OCI-LY7 (cell line): ENCODE measurements around the gene SIM1. TPM values are rescaled to one million over a fixed set of nuclear protein-coding genes. Genes with fewer than 3 reads are reported as not detected.

Experiments
- BruUV-seq: library from RNA; stranded (reverse); fragments of 400-500 nt; replicated peaks from 2 replicates; lab custom pipeline; 2021; lab: Mats Ljungman, UMichigan
- CTCF ChIA-PET: fragments of 300-600 bp; sonication (Branson Sonifier 250); formaldehyde crosslinking; loops from one replicate; lab custom pipeline; 2022; ENCODE audit warnings: antibody characterized with exemption; ENCODE audit not compliant: unreplicated experiment; lab: Charles Lee
- POLR2A ChIA-PET: fragments of 300-600 bp; sonication (Branson Sonifier 250); formaldehyde crosslinking; loops from one replicate; lab custom pipeline; 2022; ENCODE audit warnings: antibody characterized with exemption; lab: Charles Lee
- DNase-seq: peaks from one replicate; pipeline ENCODE4 v3.0.0-alpha.2; 2015; ENCODE audit warnings: low spot score
- H2AFZ ChIP-seq: fragments of 200-600 bp; sonication (generic), shearing (Covaris generic); 2 replicates; pipeline ENCODE4 v1.6.1; 2014; ENCODE audit warnings: mild to moderate bottlenecking, antibody characterized with exemption, low read length, moderate library complexity
- H3K27ac ChIP-seq: fragments of 200-600 bp; sonication (generic); 2 replicates; pipeline ENCODE4 v1.5.1; 2014; ENCODE audit warnings: mixed run types, low read depth, mild to moderate bottlenecking, moderate library complexity, low read length, inconsistent platforms; ENCODE audit not compliant: poor library complexity, severe bottlenecking
- H3K36me3 ChIP-seq: fragments of 200-600 bp; sonication (generic); 2 replicates; pipeline ENCODE4 v1.6.1; 2014; ENCODE audit warnings: mild to moderate bottlenecking, antibody characterized with exemption, low read length, moderate library complexity, mixed read lengths; ENCODE audit not compliant: insufficient read depth
- H3K4me1 ChIP-seq: fragments of 200-600 bp; sonication (generic); 2 replicates; pipeline ENCODE4 v1.5.1; 2014; ENCODE audit warnings: mild to moderate bottlenecking, low read length; ENCODE audit not compliant: insufficient read depth, poor library complexity, severe bottlenecking
- H3K4me2 ChIP-seq: fragments of 200-600 bp; sonication (generic); 2 replicates; pipeline ENCODE4 v1.6.1; 2014; ENCODE audit warnings: mild to moderate bottlenecking, low read length
- H3K4me3 ChIP-seq: fragments of 200-600 bp; sonication (generic); 2 replicates; pipeline ENCODE4 v1.5.1; 2014; ENCODE audit warnings: mild to moderate bottlenecking, low read depth, low read length; ENCODE audit not compliant: poor library complexity, severe bottlenecking
- H3K79me2 ChIP-seq: fragments of 200-600 bp; sonication (generic); 2 replicates; pipeline ENCODE4 v1.6.1; 2016; ENCODE audit warnings: low read depth, mild to moderate bottlenecking, low read length, moderate library complexity, mixed read lengths; ENCODE audit not compliant: insufficient read depth
- H3K9me2 ChIP-seq: fragments of 200-600 bp; sonication (generic); 2 replicates; pipeline ENCODE4 v1.6.1; 2016; ENCODE audit warnings: mild to moderate bottlenecking, low read length, mixed read lengths; ENCODE audit not compliant: insufficient read depth
- H3K9me3 ChIP-seq: fragments of 200-600 bp; sonication (generic); 2 replicates; pipeline ENCODE4 v1.6.1; 2014; ENCODE audit warnings: mild to moderate bottlenecking, mixed run types, low read length, mixed read lengths
- H4K20me1 ChIP-seq: fragments of 200-600 bp; sonication (generic); 2 replicates; pipeline ENCODE4 v1.6.1; 2014; ENCODE audit warnings: mild to moderate bottlenecking, antibody characterized with exemption, low read length, moderate library complexity, mixed read lengths; ENCODE audit not compliant: insufficient read depth
- EZH2phosphoT487 ChIP-seq: fragments of 200-600 bp; sonication (generic); IDR thresholded peaks from 2 replicates; pipeline ENCODE4 v1.6.1; 2018; ENCODE audit warnings: low read depth, borderline replicate concordance, mild to moderate bottlenecking, mixed run types, antibody characterized with exemption, low read length, moderate library complexity, mixed read lengths
- intact Hi-C: fragments of 100-400 bp; cut with micrococcal nuclease; formaldehyde crosslinking; loops from one replicate; pipeline ENCODE4 v1.10.0; 2022; ENCODE audit not compliant: unreplicated experiment
- total RNA-seq, 2 experiments: library from RNA; depleted of rRNA in 1 of 2; stranded (reverse); fragments of >200 nt in 1 of 2; shearing (Covaris generic) in 1 of 2; gene quantifications; 2 replicates each; pipeline ENCODE4 v1.2.3, GENCODE V29; 2014 to 2022
- TF ChIP-seq, protein P1 (sequence below): fragments of 200-600 bp; sonication (generic); conservative IDR thresholded peaks from 2 replicates; pipeline ENCODE4 v1.5.1; 2014; ENCODE audit warnings: mild to moderate bottlenecking, antibody characterized with exemption, low read length, moderate library complexity, mixed read lengths

Gene SIM1
- total RNA-seq, 2 experiments from 2014 or later: not detected

DNA sequence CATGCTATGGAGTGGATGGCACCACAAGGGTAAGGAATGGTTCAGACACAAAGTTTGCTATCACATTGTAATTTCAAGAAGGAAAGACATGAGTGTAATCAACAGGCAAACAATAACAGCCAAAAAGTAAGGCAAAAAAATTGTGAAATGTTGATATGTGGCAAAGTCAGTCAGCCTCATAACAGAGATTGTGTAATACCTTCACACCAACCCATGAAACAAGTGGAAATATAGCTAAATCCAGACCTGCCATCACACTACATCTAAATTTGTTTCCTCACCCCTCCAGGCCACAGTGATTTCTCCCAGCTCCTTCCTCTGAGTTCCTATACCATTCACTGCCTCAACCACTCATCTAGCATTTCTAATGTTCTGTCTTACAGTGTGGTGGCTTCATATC is 37.3 kb downstream of the SIM1 start:
- CTCF ChIA-PET: no interaction called here
- intact Hi-C loops: no loop called here
- TF ChIP-seq, protein P1, sequence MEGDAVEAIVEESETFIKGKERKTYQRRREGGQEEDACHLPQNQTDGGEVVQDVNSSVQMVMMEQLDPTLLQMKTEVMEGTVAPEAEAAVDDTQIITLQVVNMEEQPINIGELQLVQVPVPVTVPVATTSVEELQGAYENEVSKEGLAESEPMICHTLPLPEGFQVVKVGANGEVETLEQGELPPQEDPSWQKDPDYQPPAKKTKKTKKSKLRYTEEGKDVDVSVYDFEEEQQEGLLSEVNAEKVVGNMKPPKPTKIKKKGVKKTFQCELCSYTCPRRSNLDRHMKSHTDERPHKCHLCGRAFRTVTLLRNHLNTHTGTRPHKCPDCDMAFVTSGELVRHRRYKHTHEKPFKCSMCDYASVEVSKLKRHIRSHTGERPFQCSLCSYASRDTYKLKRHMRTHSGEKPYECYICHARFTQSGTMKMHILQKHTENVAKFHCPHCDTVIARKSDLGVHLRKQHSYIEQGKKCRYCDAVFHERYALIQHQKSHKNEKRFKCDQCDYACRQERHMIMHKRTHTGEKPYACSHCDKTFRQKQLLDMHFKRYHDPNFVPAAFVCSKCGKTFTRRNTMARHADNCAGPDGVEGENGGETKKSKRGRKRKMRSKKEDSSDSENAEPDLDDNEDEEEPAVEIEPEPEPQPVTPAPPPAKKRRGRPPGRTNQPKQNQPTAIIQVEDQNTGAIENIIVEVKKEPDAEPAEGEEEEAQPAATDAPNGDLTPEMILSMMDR: no peak
- no peak for TF ChIP-seq EZH2phosphoT487
- Histone ChIP-seq H3K9me3 (no peaks in the 10 kb centered on the region), H3K27ac (no peak overlapping the region), H2AFZ (no peak overlapping the region), H3K4me1 (no peaks in the 10 kb centered on the region), H3K4me2 (no peak overlapping the region), H3K9me2 (no peaks in the 10 kb centered on the region), H4K20me1 (no peaks in the 10 kb centered on the region), H3K79me2 (no peaks in the 10 kb centered on the region), H3K4me3 (no peak overlapping the region), H3K36me3 (no peaks in the 10 kb centered on the region)
- BruUV-seq: no TSS peak
- POLR2A ChIA-PET: interaction anchor here (0.6 kb wide), 1 partner anchor 1498 kb away, joined by 3 read pairs; no protein-coding TSS in a partner anchor
- DNase-seq: no peak

DNA sequence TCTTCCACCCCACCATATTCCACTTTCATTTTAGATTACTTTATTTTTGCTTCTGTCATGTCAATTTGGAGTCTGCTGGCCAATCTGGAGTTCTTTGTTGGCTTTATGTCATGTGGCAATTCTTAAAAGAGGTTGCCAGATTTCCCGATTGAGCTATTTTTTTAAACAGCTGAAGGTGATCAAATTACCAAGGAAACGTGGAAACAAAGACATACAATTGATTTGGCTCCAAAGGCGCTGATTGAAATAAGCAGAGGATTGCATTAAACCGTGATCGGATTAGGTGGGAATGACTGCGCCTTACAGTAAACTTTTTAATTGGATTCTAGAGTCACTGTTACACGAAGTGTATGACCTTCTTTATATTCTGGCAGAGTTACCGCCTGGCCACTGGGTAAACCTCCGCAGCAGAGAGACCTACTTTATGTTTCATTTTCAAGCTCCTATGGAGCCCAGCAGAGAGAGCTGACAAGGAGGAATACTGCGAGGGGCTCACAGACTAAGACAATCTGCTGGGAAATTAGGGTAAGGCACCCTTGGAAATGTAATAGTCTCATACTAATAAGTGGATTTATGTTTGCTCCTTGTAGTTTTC is 37.9 kb downstream of the SIM1 start:
- no peak overlapping the region for H3K4me2 ChIP-seq
- no peaks in the 10 kb centered on the region for H3K36me3 ChIP-seq
- POLR2A ChIA-PET: interaction anchor here (0.6 kb wide), 1 partner anchor 1499 kb away, joined by 3 read pairs; no protein-coding TSS in a partner anchor
- H3K27ac ChIP-seq: no peak overlapping the region
- no peak overlapping the region for H3K4me3 ChIP-seq
- H3K4me1 ChIP-seq: no peaks in the 10 kb centered on the region
- no peaks in the 10 kb centered on the region for H3K9me2 ChIP-seq
- intact Hi-C loops: no loop called here
- CTCF ChIA-PET: no interaction called here
- no peak overlapping the region for H2AFZ ChIP-seq
- TF ChIP-seq, protein P1: no peak
- no peak for TF ChIP-seq EZH2phosphoT487
- no peak for DNase-seq
- H3K9me3 ChIP-seq: no peaks in the 10 kb centered on the region
- BruUV-seq: no TSS peak
- H4K20me1 ChIP-seq: no peaks in the 10 kb centered on the region
- no peaks in the 10 kb centered on the region for H3K79me2 ChIP-seq

DNA sequence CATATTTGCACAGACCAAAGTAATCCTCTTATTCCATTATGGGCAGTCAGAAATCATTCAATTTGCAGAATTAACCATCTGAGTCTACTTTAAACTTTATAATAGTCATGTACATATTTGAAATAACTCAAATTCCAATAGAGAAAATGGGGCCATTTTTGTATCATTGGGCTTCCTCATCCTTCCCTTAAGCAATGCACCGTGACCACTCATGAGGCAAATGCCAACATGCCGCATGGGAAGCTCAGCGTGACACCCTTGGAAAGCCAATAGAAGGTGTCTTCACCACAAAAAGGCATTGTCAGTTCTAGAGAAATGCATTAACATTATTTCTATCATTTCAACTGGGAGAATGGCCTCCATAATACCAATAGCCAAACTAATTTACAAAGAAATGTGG is 38.5 kb downstream of the SIM1 start:
- ChIA-PET CTCF (no interaction called here), POLR2A (interaction anchor here (1.1 to 1.3 kb wide), 2 partner anchors 9 to 10 kb away, joined by 3 to 4 read pairs; no protein-coding TSS in a partner anchor)
- intact Hi-C loops: no loop called here
- TF ChIP-seq, protein P1: no peak
- no peak for TF ChIP-seq EZH2phosphoT487
- Histone ChIP-seq H2AFZ (no peak overlapping the region), H3K9me3 (no peaks in the 10 kb centered on the region), H4K20me1 (no peaks in the 10 kb centered on the region), H3K27ac (no peak overlapping the region), H3K36me3 (no peaks in the 10 kb centered on the region), H3K9me2 (no peaks in the 10 kb centered on the region), H3K79me2 (no peaks in the 10 kb centered on the region), H3K4me1 (no peaks in the 10 kb centered on the region), H3K4me2 (no peak overlapping the region), H3K4me3 (no peak overlapping the region)
- BruUV-seq: no TSS peak
- DNase-seq: no peak
